HG03565 (cell line): Measurements from ENCODE around the gene DERA.
"Not testable (repeated sequence)": the region's sequence is repeated elsewhere in the genome, so short reads cannot be mapped to it uniquely, and the experiment has no call there.

Source experiments
- ATAC-seq: cut with Tn5 transposase; IDR thresholded peaks from one replicate; pipeline ENCODE4 v1.9.1; 2021; ENCODE audit warnings: mild to moderate bottlenecking, moderate library complexity; ENCODE audit not compliant: unreplicated experiment

The DERA gene

GRCh38 chr12:15997910-15998309 is 86.8 kb downstream of the DERA start:
- no peak for ATAC-seq

- no peak for ATAC-seq
Measured at GRCh38 chr12:16002880-16003279, 91.7 kb downstream of the DERA start.

- no peak for ATAC-seq
Measured at GRCh38 chr12:16003460-16003859, 92.3 kb downstream of the DERA start.

- no peak for ATAC-seq
Measured at GRCh38 chr12:16006752-16007151, 95.6 kb downstream of the DERA start.

- ATAC-seq = no peak
Measured at GRCh38 chr12:16008421-16008824, 97.3 kb downstream of the DERA start.

GRCh38 chr12:16012117-16012516 is 101.0 kb downstream of the DERA start:
- ATAC-seq = no peak

- not testable (repeated sequence) for ATAC-seq
Measured at GRCh38 chr12:16013722-16014121, 102.6 kb downstream of the DERA start.

- ATAC-seq = not testable (repeated sequence)
Measured at GRCh38 chr12:16014394-16014793, 103.3 kb downstream of the DERA start.

- ATAC-seq = no peak
Measured at GRCh38 chr12:16016748-16017147, 105.6 kb downstream of the DERA start.

- ATAC-seq = no peak
Measured at GRCh38 chr12:16018306-16018705, 107.2 kb downstream of the DERA start.

- no peak for ATAC-seq
Measured at GRCh38 chr12:16019136-16019535, 108.0 kb downstream of the DERA start.

GRCh38 chr12:16020031-16020430 is 108.9 kb downstream of the DERA start:
- ATAC-seq = no peak

GRCh38 chr12:16021026-16021425 is 109.9 kb downstream of the DERA start:
- ATAC-seq = no peak

- ATAC-seq = no peak
Measured at GRCh38 chr12:16021676-16022075, 110.5 kb downstream of the DERA start.

GRCh38 chr12:16027002-16027401 is 115.9 kb downstream of the DERA start:
- no peak for ATAC-seq

GRCh38 chr12:16030744-16031143 is 119.6 kb downstream of the DERA start:
- ATAC-seq = no peak

- ATAC-seq = no peak
Measured at GRCh38 chr12:16034136-16034817, 123.1 kb downstream of the DERA start.

- no peak for ATAC-seq
Measured at GRCh38 chr12:16036073-16036472, 124.9 kb downstream of the DERA start.

GRCh38 chr12:16037533-16037932 is 126.4 kb downstream of the DERA start:
- no peak for ATAC-seq

- no peak for ATAC-seq
Measured at GRCh38 chr12:16043480-16043879, 132.3 kb downstream of the DERA start.

- no peak for ATAC-seq
Measured at GRCh38 chr12:16046266-16046665, 135.1 kb downstream of the DERA start.

- no peak for ATAC-seq
Measured at GRCh38 chr12:16048511-16048910, 137.4 kb downstream of the DERA start.

GRCh38 chr12:16056910-16057309 is 145.8 kb downstream of the DERA start:
- ATAC-seq = no peak
